ENCODE measurements around the gene DPP10.

DPP10 gene

GRCh38 chr2:114610677-114611076 lies 168.2 kb downstream of the DPP10 start:
- DNase-seq, result no peak

GRCh38 chr2:114614592-114614991 lies 172.2 kb downstream of the DPP10 start:
- DNase-seq, result no peak

GRCh38 chr2:114628481-114628880 lies 186.0 kb downstream of the DPP10 start:
- no peak for DNase-seq

- DNase-seq, result no peak
Measured at GRCh38 chr2:114631146-114631545, 188.7 kb downstream of the DPP10 start.

GRCh38 chr2:114642166-114642770 lies 199.8 kb downstream of the DPP10 start:
- no peak for DNase-seq

GRCh38 chr2:114642988-114643553 lies 200.6 kb downstream of the DPP10 start:
- no peak for DNase-seq

GRCh38 chr2:114651933-114652332 lies 209.5 kb downstream of the DPP10 start:
- DNase-seq, result no peak

- DNase-seq, result no peak
Measured at GRCh38 chr2:114659880-114660279, 217.4 kb downstream of the DPP10 start.

- no peak for DNase-seq
Measured at GRCh38 chr2:114661971-114662939, 219.8 kb downstream of the DPP10 start.

- DNase-seq, result no peak
Measured at GRCh38 chr2:114668415-114668814, 226.0 kb downstream of the DPP10 start.

GRCh38 chr2:114683251-114683650 lies 240.8 kb downstream of the DPP10 start:
- no peak for DNase-seq

- no peak for DNase-seq
Measured at GRCh38 chr2:114684403-114684802, 242.0 kb downstream of the DPP10 start.

- DNase-seq, result no peak
Measured at GRCh38 chr2:114685102-114685501, 242.7 kb downstream of the DPP10 start.

GRCh38 chr2:114688241-114688640 lies 245.8 kb downstream of the DPP10 start:
- no peak for DNase-seq

GRCh38 chr2:114698520-114698919 lies 256.1 kb downstream of the DPP10 start:
- no peak for DNase-seq

- no peak for DNase-seq
Measured at GRCh38 chr2:114699423-114699944, 257.0 kb downstream of the DPP10 start.

- DNase-seq, result no peak
Measured at GRCh38 chr2:114700440-114700839, 258.0 kb downstream of the DPP10 start.

GRCh38 chr2:114709936-114710850 lies 267.8 kb downstream of the DPP10 start:
- DNase-seq, result no peak

- no peak for DNase-seq
Measured at GRCh38 chr2:114714313-114714712, 271.9 kb downstream of the DPP10 start.

- no peak for DNase-seq
Measured at GRCh38 chr2:114717049-114717448, 274.6 kb downstream of the DPP10 start.

- no peak for DNase-seq
Measured at GRCh38 chr2:114724454-114724853, 282.0 kb downstream of the DPP10 start.

- DNase-seq, result no peak
Measured at GRCh38 chr2:114727012-114727411, 284.6 kb downstream of the DPP10 start.

GRCh38 chr2:114728372-114728771 lies 285.9 kb downstream of the DPP10 start:
- DNase-seq, result no peak
